GM13976 (cell line): ENCODE results near the gene UNC13B.

Experiments used
- DNase-seq: peaks from one replicate; pipeline ENCODE4 v3.0.0; 2012; ENCODE audit warnings: low spot score
- in situ Hi-C: fragments of 300-500 bp; cut with MboI; formaldehyde crosslinking; loops from one replicate; pipeline ENCODE4 v1.12.0; 2022; ENCODE audit warnings: low sequenced_read_pairs, mixed read lengths, inconsistent platforms; ENCODE audit not compliant: unreplicated experiment
- TF ChIP-seq, protein P1 (sequence below): IDR thresholded peaks from 2 replicates; pipeline ENCODE4 v1.5.1; 2012; ENCODE audit warnings: borderline replicate concordance, mild to moderate bottlenecking; ENCODE audit not compliant: insufficient read depth; ENCODE audit errors: extremely low read depth, missing control alignments, control extremely low read depth

Gene UNC13B

GRCh38 chr9:35306283-35306682, 144.5 kb downstream of the UNC13B start:
- TF ChIP-seq, protein P1, sequence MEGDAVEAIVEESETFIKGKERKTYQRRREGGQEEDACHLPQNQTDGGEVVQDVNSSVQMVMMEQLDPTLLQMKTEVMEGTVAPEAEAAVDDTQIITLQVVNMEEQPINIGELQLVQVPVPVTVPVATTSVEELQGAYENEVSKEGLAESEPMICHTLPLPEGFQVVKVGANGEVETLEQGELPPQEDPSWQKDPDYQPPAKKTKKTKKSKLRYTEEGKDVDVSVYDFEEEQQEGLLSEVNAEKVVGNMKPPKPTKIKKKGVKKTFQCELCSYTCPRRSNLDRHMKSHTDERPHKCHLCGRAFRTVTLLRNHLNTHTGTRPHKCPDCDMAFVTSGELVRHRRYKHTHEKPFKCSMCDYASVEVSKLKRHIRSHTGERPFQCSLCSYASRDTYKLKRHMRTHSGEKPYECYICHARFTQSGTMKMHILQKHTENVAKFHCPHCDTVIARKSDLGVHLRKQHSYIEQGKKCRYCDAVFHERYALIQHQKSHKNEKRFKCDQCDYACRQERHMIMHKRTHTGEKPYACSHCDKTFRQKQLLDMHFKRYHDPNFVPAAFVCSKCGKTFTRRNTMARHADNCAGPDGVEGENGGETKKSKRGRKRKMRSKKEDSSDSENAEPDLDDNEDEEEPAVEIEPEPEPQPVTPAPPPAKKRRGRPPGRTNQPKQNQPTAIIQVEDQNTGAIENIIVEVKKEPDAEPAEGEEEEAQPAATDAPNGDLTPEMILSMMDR: no peak
- DNase-seq: no peak
- in situ Hi-C loops: no loop called here

- DNase-seq: no peak
- in situ Hi-C loops: no loop called here
- TF ChIP-seq, protein P1: no peak
Measured at GRCh38 chr9:35308316-35308715, 146.5 kb downstream of the UNC13B start.

DNA sequence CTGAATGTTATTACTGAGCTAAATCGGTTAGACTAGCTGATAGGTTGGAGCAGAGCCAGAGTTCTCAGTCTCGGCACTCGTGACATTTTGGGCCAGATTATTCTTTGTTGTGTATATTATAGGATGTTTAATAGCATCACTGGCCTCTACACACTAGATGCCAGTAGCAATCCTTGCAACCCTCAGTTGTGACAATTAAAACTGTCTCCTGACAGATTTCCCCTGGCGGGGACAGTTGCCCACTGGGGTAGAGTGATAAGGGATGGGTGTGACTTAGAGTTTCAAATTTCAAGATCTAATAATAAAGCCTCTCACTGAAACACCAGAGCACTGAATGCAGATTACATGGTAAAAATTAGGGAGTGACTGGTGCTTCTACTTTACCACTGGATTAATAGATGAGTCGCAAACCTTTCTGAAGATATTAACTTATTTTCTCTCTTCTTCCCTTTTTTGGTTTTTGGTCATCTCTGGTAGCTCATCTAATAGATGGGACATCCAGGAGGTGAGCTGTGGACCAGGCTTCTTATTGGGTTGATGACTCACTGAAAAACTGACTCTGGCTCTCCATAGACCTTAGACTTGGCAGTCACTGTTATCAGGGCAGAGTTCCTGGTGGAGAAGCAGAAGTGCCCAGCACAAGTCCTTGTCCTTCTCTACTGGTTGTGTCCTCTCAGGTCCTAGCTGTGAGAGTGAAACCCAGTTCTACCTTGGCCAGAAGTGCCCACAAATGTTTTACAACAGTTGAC, 150.3 kb downstream of the UNC13B start:
- TF ChIP-seq, protein P1: no peak
- DNase-seq: no peak
- in situ Hi-C loops: no loop called here

DNA sequence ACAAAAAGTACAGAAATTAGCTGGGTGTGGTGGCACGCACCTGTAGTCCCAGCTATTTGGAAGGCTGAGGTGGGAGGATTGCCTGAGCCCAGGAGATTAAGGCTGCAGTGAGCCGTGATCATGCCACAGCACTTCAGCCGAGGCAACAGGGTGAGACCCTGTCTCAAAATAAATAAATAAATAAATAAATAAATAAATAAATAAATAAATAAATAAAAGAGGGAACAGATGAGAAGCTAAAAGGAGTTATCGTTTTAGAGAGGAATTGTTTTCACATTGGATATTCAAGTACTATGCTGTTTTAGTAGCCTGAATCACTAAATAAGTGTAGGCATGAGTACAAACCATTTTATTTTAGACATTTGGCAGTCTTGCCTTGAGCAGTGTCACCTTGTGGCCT, 151.7 kb downstream of the UNC13B start:
- in situ Hi-C loops: no loop called here
- DNase-seq: no peak
- TF ChIP-seq, protein P1: no peak

DNA sequence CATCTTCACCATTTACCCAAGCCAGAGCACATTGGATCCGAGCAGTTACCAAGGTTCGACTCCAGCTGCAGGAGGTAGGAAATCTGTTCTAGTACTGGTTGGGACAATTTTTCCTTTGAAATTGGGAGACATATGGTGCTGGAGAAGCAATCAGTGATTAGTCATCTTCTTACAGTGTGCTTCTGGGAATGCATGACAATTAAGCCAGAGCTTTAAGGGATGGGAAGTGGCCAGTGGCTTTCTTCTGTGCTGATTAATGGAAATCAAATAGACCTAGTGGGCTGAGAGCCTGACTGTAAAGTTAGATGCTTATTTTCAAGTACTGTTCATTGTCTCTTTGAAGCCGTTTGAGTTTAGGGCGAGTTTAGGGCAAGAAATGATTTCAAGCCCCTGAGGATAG, 152.1 kb downstream of the UNC13B start:
- TF ChIP-seq, protein P1: no peak
- no peak for DNase-seq
- in situ Hi-C loops: no loop called here

GRCh38 chr9:35318741-35319140, 156.9 kb downstream of the UNC13B start:
- in situ Hi-C loops: no loop called here
- TF ChIP-seq, protein P1: no peak
- no peak for DNase-seq
